K562 (cell line): ENCODE results near the gene MALAT1. TPM values are rescaled to one million over a fixed set of nuclear protein-coding genes. Genes with fewer than 3 reads are reported as not detected.

Experiments
- CBFA2T2 ChIP-seq: fragments of 450-650 bp; conservative IDR thresholded peaks from 2 replicates; pipeline ENCODE4 v1.6.1; 2017; ENCODE audit warnings: mild to moderate bottlenecking
- FOXJ2 ChIP-seq: fragments of 200-800 bp; sonication (Bioruptor generic); IDR thresholded peaks from 2 replicates; pipeline ENCODE4 v1.6.1; 2016; ENCODE audit warnings: missing genetic modification characterization, missing compliant biosample characterization
- HDAC1 ChIP-seq, 2 experiments: fragments of 450-650 bp; IDR thresholded peaks; 2 replicates each; pipeline ENCODE4 v1.6.1; 2016 to 2017; ENCODE audit warnings: inconsistent platforms in 1 of 2, mild to moderate bottlenecking in 1 of 2, moderate library complexity in 1 of 2
- JUND ChIP-seq, 2 experiments: IDR thresholded peaks; 2 replicates in 1 of 2; 3 replicates in 1 of 2; pipeline ENCODE4 v1.6.1; 2011; ENCODE audit warnings: borderline replicate concordance in 2 of 2, low read depth in 2 of 2, low read length in 2 of 2, improper control_type of control experiment in 1 of 2, missing biosample characterization in 1 of 2, missing genetic modification characterization in 1 of 2, missing genetic modification reagents in 1 of 2
- KDM5B ChIP-seq: fragments of 200-600 bp; sonication (generic); IDR thresholded peaks from 2 replicates; pipeline ENCODE4 v1.6.1; 2012; ENCODE audit warnings: low read depth, mild to moderate bottlenecking, moderate library complexity, low read length, control low read depth, inconsistent platforms; ENCODE audit not compliant: insufficient replicate concordance
- MYBL2 ChIP-seq, 2 experiments: fragments of 450-650 bp in 1 of 2; sonication (generic) in 1 of 2; formaldehyde crosslinking in 1 of 2; IDR thresholded peaks; 2 replicates each; pipeline versions ENCODE4 v1.6.1 to v1.8.1; 2017 to 2022; ENCODE audit warnings: borderline replicate concordance in 1 of 2, inconsistent platforms in 1 of 2, low read depth in 1 of 2, mild to moderate bottlenecking in 1 of 2, missing genetic modification reagents in 1 of 2, moderate library complexity in 1 of 2
- PHTF2 ChIP-seq: fragments of 250-450 bp; sonication (Bioruptor Pico); IDR thresholded peaks from 2 replicates; pipeline ENCODE4 v1.5.0; 2021; ENCODE audit warnings: mild to moderate bottlenecking
- PML ChIP-seq: IDR thresholded peaks from 2 replicates; pipeline ENCODE4 v1.6.1; 2012; ENCODE audit warnings: low read length, inconsistent platforms
- POLR2G ChIP-seq: fragments of 200-400 bp; formaldehyde crosslinking; IDR thresholded peaks from 2 replicates; pipeline ENCODE4 v1.6.1; 2017; ENCODE audit warnings: low read depth, mild to moderate bottlenecking, antibody characterized with exemption, low read length, moderate library complexity
- RBM14 ChIP-seq: fragments of 200-400 bp; formaldehyde crosslinking; IDR thresholded peaks from 2 replicates; pipeline ENCODE4 v1.6.1; 2018; ENCODE audit warnings: low read depth, mild to moderate bottlenecking, low read length, moderate library complexity, borderline replicate concordance; ENCODE audit not compliant: insufficient read depth
- RBM15 ChIP-seq: fragments of 200-400 bp; formaldehyde crosslinking; IDR thresholded peaks from 2 replicates; pipeline ENCODE4 v1.6.1; 2018; ENCODE audit warnings: mild to moderate bottlenecking, low read length, moderate library complexity; ENCODE audit not compliant: insufficient read depth
- RFX5 ChIP-seq: IDR thresholded peaks from 2 replicates; pipeline ENCODE4 v1.6.1; 2011; ENCODE audit warnings: low read depth, mild to moderate bottlenecking, improper control_type of control experiment, low read length
- SRF ChIP-seq, 2 experiments: fragments of 250-450, 450-650 bp in 1 of 2; sonication (Bioruptor Pico) in 1 of 2; sonication (generic) in 1 of 2; formaldehyde crosslinking; IDR thresholded peaks; 2 replicates each; pipeline versions ENCODE4 v1.5.0 to v1.5.1; 2020 to 2022; ENCODE audit warnings: mild to moderate bottlenecking in 1 of 2, missing genetic modification reagents in 1 of 2
- ZNF134 ChIP-seq: fragments of 250-450 bp; sonication (Bioruptor Pico); conservative IDR thresholded peaks from 2 replicates; pipeline ENCODE4 v1.4.0; 2020
- polyA plus RNA-seq, 8 experiments: library from polyadenylated mRNA; depleted of rRNA in 4 of 8; stranded (reverse) in 5 of 8; unstranded in 3 of 8; fragments of >200 nt; fragmentation: Nextera tagmentation in 2 of 8; fragmentation: Illumina TruSeq in 1 of 8; extraction: Ambion mirVana in 2 of 8; extraction: Trizol in 1 of 8; gene quantifications; 2 replicates each; pipeline versions ENCODE4 v1.2.1 to v1.2.3, GENCODE V29; 2011 to 2014; ENCODE audit warnings: inconsistent platforms in 1 of 8, missing spikeins in 1 of 8
- total RNA-seq, 7 experiments: library from RNA; depleted of rRNA in 6 of 7; stranded (reverse); fragments of >200 nt in 6 of 7; fragmentation: Illumina TruSeq in 2 of 7; extraction: Trizol in 2 of 7; gene quantifications; 2 replicates each; pipeline versions ENCODE4 v1.2.1 to v1.2.3, GENCODE V29; 2011 to 2021; ENCODE audit warnings: low replicate concordance in 1 of 7
- TF ChIP-seq, protein P1 (sequence below): sonication (generic); IDR thresholded peaks from 2 replicates; pipeline ENCODE4 v1.6.1; 2016
- TF ChIP-seq, protein P2 (sequence below): fragments of 450-650 bp; formaldehyde crosslinking; IDR thresholded peaks from 2 replicates; pipeline ENCODE4 v1.4.0; 2022; ENCODE audit warnings: missing genetic modification characterization
- TF ChIP-seq, protein P3 (sequence below): fragments of 150-350 bp; conservative IDR thresholded peaks from 2 replicates; pipeline ENCODE4 v1.6.1; 2014; ENCODE audit warnings: low read length
- TF ChIP-seq, protein P4 (sequence below), 2 experiments: IDR thresholded peaks; 2 replicates each; pipeline ENCODE4 v1.6.1; 2011; ENCODE audit warnings: borderline replicate concordance in 1 of 2, control low read depth in 1 of 2, low read depth in 1 of 2, low read length in 1 of 2, mild to moderate bottlenecking in 1 of 2, mixed read lengths in 1 of 2, moderate library complexity in 1 of 2; ENCODE audit not compliant: insufficient read depth in 1 of 2, insufficient read length in 1 of 2, poor library complexity in 1 of 2, severe bottlenecking in 1 of 2; ENCODE audit errors: extremely low read depth in 1 of 2

The MALAT1 gene
- total and polyA plus RNA-seq, 9 of the 15 experiments (the other 6 are each of a cell fraction or from before 2014, with no cell fraction given): 363 to 8,715 (median 2,351) TPM

DNA sequence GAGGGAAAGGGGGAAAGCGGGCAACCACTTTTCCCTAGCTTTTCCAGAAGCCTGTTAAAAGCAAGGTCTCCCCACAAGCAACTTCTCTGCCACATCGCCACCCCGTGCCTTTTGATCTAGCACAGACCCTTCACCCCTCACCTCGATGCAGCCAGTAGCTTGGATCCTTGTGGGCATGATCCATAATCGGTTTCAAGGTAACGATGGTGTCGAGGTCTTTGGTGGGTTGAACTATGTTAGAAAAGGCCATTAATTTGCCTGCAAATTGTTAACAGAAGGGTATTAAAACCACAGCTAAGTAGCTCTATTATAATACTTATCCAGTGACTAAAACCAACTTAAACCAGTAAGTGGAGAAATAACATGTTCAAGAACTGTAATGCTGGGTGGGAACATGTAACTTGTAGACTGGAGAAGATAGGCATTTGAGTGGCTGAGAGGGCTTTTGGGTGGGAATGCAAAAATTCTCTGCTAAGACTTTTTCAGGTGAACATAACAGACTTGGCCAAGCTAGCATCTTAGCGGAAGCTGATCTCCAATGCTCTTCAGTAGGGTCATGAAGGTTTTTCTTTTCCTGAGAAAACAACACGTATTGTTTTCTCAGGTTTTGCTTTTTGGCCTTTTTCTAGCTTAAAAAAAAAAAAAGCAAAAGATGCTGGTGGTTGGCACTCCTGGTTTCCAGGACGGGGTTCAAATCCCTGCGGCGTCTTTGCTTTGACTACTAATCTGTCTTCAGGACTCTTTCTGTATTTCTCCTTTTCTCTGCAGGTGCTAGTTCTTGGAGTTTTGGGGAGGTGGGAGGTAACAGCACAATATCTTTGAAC, 6.8 kb downstream of the MALAT1 start (continued):
- no peak; the same call in 1 of the 2 replicates for TF ChIP-seq ZNF134 (CRISPR knock-in tag)
- TF ChIP-seq RBM14: no peak
- TF ChIP-seq PHTF2 (CRISPR knock-in tag): peak; percentile 74; the same call in 1 of the 2 replicates
- TF ChIP-seq, protein P1, sequence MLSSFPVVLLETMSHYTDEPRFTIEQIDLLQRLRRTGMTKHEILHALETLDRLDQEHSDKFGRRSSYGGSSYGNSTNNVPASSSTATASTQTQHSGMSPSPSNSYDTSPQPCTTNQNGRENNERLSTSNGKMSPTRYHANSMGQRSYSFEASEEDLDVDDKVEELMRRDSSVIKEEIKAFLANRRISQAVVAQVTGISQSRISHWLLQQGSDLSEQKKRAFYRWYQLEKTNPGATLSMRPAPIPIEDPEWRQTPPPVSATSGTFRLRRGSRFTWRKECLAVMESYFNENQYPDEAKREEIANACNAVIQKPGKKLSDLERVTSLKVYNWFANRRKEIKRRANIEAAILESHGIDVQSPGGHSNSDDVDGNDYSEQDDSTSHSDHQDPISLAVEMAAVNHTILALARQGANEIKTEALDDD: no peak
- no peak; a peak in 2 of 4 replicates for TF ChIP-seq SRF (CRISPR knock-in tag; IDR thresholded peaks at IDR 0.05)
- peak; percentile 35 for TF ChIP-seq KDM5B
- no peak for TF ChIP-seq JUND (IDR thresholded peaks at IDR 0.05; ENCODE audit: borderline replicate concordance, low read depth, low read length)
- no peak for TF ChIP-seq JUND (tag; IDR thresholded peaks at IDR 0.05; ENCODE audit: borderline replicate concordance, low read depth, low read length)
- TF ChIP-seq RBM15: no peak
- TF ChIP-seq, protein P2, sequence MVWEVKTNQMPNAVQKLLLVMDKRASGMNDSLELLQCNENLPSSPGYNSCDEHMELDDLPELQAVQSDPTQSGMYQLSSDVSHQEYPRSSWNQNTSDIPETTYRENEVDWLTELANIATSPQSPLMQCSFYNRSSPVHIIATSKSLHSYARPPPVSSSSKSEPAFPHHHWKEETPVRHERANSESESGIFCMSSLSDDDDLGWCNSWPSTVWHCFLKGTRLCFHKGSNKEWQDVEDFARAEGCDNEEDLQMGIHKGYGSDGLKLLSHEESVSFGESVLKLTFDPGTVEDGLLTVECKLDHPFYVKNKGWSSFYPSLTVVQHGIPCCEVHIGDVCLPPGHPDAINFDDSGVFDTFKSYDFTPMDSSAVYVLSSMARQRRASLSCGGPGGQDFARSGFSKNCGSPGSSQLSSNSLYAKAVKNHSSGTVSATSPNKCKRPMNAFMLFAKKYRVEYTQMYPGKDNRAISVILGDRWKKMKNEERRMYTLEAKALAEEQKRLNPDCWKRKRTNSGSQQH: peak; percentile 97
- no peak for TF ChIP-seq CBFA2T2
- no peak for TF ChIP-seq MYBL2 (IDR thresholded peaks at IDR 0.05; ENCODE audit: low read depth)
- TF ChIP-seq MYBL2 (CRISPR knock-in tag; IDR thresholded peaks at IDR 0.05; ENCODE audit: borderline replicate concordance): no peak
- no peak for TF ChIP-seq FOXJ2
- TF ChIP-seq, protein P3, sequence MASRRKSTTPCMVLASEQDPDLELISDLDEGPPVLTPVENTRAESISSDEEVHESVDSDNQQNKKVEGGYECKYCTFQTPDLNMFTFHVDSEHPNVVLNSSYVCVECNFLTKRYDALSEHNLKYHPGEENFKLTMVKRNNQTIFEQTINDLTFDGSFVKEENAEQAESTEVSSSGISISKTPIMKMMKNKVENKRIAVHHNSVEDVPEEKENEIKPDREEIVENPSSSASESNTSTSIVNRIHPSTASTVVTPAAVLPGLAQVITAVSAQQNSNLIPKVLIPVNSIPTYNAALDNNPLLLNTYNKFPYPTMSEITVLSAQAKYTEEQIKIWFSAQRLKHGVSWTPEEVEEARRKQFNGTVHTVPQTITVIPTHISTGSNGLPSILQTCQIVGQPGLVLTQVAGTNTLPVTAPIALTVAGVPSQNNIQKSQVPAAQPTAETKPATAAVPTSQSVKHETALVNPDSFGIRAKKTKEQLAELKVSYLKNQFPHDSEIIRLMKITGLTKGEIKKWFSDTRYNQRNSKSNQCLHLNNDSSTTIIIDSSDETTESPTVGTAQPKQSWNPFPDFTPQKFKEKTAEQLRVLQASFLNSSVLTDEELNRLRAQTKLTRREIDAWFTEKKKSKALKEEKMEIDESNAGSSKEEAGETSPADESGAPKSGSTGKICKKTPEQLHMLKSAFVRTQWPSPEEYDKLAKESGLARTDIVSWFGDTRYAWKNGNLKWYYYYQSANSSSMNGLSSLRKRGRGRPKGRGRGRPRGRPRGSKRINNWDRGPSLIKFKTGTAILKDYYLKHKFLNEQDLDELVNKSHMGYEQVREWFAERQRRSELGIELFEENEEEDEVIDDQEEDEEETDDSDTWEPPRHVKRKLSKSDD: peak; percentile 66; the same call in 1 of the 2 replicates
- 0 out of 2 replicates have a peak, but pooled peaks have one; percentile 10 for TF ChIP-seq POLR2G
- TF ChIP-seq RFX5: no peak
- TF ChIP-seq PML: peak; percentile 43
- TF ChIP-seq HDAC1 (IDR thresholded peaks at IDR 0.05): no peak
- TF ChIP-seq, protein P4, sequence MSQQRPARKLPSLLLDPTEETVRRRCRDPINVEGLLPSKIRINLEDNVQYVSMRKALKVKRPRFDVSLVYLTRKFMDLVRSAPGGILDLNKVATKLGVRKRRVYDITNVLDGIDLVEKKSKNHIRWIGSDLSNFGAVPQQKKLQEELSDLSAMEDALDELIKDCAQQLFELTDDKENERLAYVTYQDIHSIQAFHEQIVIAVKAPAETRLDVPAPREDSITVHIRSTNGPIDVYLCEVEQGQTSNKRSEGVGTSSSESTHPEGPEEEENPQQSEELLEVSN (IDR thresholded peaks at IDR 0.05; ENCODE audit: borderline replicate concordance in 1 of 2, extremely low read depth in 1 of 2, insufficient read depth in 1 of 2, insufficient read length in 1 of 2, low read depth in 1 of 2, low read length in 1 of 2, poor library complexity in 1 of 2, severe bottlenecking in 1 of 2): no peak
